Gastroesophageal sphincter (tissue), 3 donors: ENCODE results near the gene PPP1R7.

Experiments
- EP300 ChIP-seq: sonication (generic); formaldehyde crosslinking; IDR thresholded peaks from one replicate; pipeline ENCODE4 v1.6.1; 2017; ENCODE audit warnings: antibody characterized with exemption, mild to moderate bottlenecking
- TF ChIP-seq, protein P1 (sequence below), 4 experiments: fragments of 200-600 bp in 2 of 4; fragments of 450-650 bp in 2 of 4; sonication (generic) in 1 of 4; IDR thresholded peaks; one replicate each; pipeline ENCODE4 v1.5.1; 2017 to 2019; ENCODE audit warnings: antibody characterized with exemption in 4 of 4, mild to moderate bottlenecking in 2 of 4, moderate library complexity in 2 of 4

DNA sequence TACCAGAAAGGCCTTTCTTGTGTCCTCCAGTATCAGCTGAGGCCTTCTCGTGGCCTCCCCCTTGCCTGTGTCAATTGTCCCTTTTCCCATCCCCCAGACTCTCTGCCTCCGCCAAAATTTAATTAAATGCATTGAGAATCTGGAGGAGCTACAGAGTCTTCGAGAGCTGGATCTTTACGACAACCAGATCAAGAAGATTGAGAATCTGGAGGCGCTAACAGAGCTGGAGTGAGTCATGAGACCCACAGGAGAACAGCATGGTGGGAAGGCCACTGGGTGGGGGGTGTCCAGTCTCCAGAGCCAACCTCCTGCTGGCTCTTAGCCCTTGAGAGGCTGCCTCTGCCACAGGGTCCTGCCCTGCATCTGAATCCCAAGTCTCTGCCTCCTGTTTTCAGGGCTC lies 8.8 kb downstream of the PPP1R7 start:
- TF ChIP-seq, protein P1, sequence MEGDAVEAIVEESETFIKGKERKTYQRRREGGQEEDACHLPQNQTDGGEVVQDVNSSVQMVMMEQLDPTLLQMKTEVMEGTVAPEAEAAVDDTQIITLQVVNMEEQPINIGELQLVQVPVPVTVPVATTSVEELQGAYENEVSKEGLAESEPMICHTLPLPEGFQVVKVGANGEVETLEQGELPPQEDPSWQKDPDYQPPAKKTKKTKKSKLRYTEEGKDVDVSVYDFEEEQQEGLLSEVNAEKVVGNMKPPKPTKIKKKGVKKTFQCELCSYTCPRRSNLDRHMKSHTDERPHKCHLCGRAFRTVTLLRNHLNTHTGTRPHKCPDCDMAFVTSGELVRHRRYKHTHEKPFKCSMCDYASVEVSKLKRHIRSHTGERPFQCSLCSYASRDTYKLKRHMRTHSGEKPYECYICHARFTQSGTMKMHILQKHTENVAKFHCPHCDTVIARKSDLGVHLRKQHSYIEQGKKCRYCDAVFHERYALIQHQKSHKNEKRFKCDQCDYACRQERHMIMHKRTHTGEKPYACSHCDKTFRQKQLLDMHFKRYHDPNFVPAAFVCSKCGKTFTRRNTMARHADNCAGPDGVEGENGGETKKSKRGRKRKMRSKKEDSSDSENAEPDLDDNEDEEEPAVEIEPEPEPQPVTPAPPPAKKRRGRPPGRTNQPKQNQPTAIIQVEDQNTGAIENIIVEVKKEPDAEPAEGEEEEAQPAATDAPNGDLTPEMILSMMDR (IDR thresholded peaks at IDR 0.05) = no peak
- TF ChIP-seq EP300 = no peak
